IMR-90 (cell line): Measurements from ENCODE around the gene PGRMC1. TPM values are rescaled to one million over a fixed set of nuclear protein-coding genes. Genes with fewer than 3 reads are reported as not detected.
"Not testable (repeated sequence)": the region's sequence is repeated elsewhere in the genome, so short reads cannot be mapped to it uniquely, and the experiment has no call there.

Experiments
- ATAC-seq: fragments of 200-7000 bp; cut with Tn5 transposase; 2 replicates; pipeline ENCODE4 v1.9.1; 2020; ENCODE audit warnings: low read depth, mild to moderate bottlenecking, moderate library complexity
- BruUV-seq: library from RNA; stranded (reverse); fragments of 400-500 nt; replicated peaks from 2 replicates; lab custom pipeline; 2021; lab: Mats Ljungman, UMichigan
- CTCF ChIA-PET: fragments of 300-600 bp; formaldehyde crosslinking; extraction: SDS; loops from one replicate; lab custom pipeline; 2021; ENCODE audit warnings: antibody characterized with exemption; lab: Yijun Ruan, JAX
- POLR2A ChIA-PET: fragments of 300-600 bp; sonication (Branson Sonifier 250); formaldehyde crosslinking; loops from one replicate; lab custom pipeline; 2022; ENCODE audit warnings: antibody characterized with exemption; ENCODE audit not compliant: unreplicated experiment; lab: Charles Lee
- DNase-seq: peaks from one replicate; pipeline ENCODE4 v3.0.0; 2013
- H2AFZ ChIP-seq: replicated peaks from 2 replicates; pipeline ENCODE3; 2013; ENCODE audit warnings: low read length, mild to moderate bottlenecking; ENCODE audit not compliant: poor library complexity
- H2AK5ac ChIP-seq: 2 replicates; pipeline ENCODE4 v1.6.1; 2013; ENCODE audit warnings: low read depth, low read length, inconsistent platforms
- H2AK9ac ChIP-seq: replicated peaks from 2 replicates; pipeline ENCODE3; 2013; ENCODE audit warnings: mild to moderate bottlenecking, low read depth, low read length, moderate library complexity; ENCODE audit not compliant: poor library complexity
- H2BK120ac ChIP-seq: 2 replicates; pipeline ENCODE4 v1.6.1; 2013; ENCODE audit warnings: low read depth, low read length, inconsistent platforms
- H2BK15ac ChIP-seq: 3 replicates; pipeline ENCODE4 v1.6.1; 2013; ENCODE audit warnings: low read depth, low read length, inconsistent platforms
- H2BK20ac ChIP-seq: 2 replicates; pipeline ENCODE4 v1.6.1; 2013; ENCODE audit warnings: low read depth, mild to moderate bottlenecking, inconsistent platforms, low read length, moderate library complexity
- H2BK5ac ChIP-seq: 2 replicates; pipeline ENCODE4 v1.6.1; 2013; ENCODE audit warnings: mild to moderate bottlenecking, low read depth, low read length, inconsistent platforms; ENCODE audit not compliant: poor library complexity, severe bottlenecking
- H3K14ac ChIP-seq: replicated peaks from 2 replicates; pipeline ENCODE4 v1.6.1; 2013; ENCODE audit warnings: low read depth, low read length, inconsistent platforms
- H3K18ac ChIP-seq: 2 replicates; pipeline ENCODE4 v1.6.1; 2013; ENCODE audit warnings: low read depth, low read length, control low read depth
- H3K23ac ChIP-seq: 2 replicates; pipeline ENCODE4 v1.6.1; 2013; ENCODE audit warnings: low read depth, low read length, inconsistent platforms
- H3K27ac ChIP-seq: 2 replicates; pipeline ENCODE4 v1.5.1; 2013; ENCODE audit warnings: mild to moderate bottlenecking, control low read depth, low read length; ENCODE audit not compliant: insufficient read depth
- H3K27me3 ChIP-seq: 2 replicates; pipeline ENCODE4 v1.6.1; 2013; ENCODE audit warnings: low read length; ENCODE audit not compliant: control insufficient read depth, insufficient read depth
- H3K36me3 ChIP-seq: 2 replicates; pipeline ENCODE4 v1.6.1; 2013; ENCODE audit warnings: low read length, mixed read lengths; ENCODE audit not compliant: control insufficient read depth, insufficient read depth
- H3K4ac ChIP-seq: 2 replicates; pipeline ENCODE4 v1.6.1; 2013; ENCODE audit warnings: low read depth, low read length, inconsistent platforms
- H3K4me1 ChIP-seq: 2 replicates; pipeline ENCODE4 v1.6.1; 2013; ENCODE audit warnings: low read length, mixed read lengths; ENCODE audit not compliant: control insufficient read depth, insufficient read depth
- H3K4me2 ChIP-seq: 2 replicates; pipeline ENCODE4 v1.6.1; 2013; ENCODE audit warnings: low read depth, mild to moderate bottlenecking, control low read depth, low read length, moderate library complexity
- H3K4me3 ChIP-seq: 2 replicates; pipeline ENCODE4 v1.5.1; 2013; ENCODE audit warnings: low read depth, mild to moderate bottlenecking, control low read depth, low read length, moderate library complexity; ENCODE audit not compliant: insufficient read depth
- H3K56ac ChIP-seq: 2 replicates; pipeline ENCODE4 v1.6.1; 2013; ENCODE audit warnings: low read length, inconsistent platforms; ENCODE audit not compliant: insufficient read depth; ENCODE audit errors: extremely low read depth
- H3K79me1 ChIP-seq, 2 experiments: 2 replicates each; pipeline ENCODE4 v1.6.1; 2013; ENCODE audit warnings: low read length in 2 of 2, inconsistent platforms in 1 of 2, low read depth in 1 of 2
- H3K9ac ChIP-seq: 2 replicates; pipeline ENCODE4 v1.6.1; 2013; ENCODE audit warnings: low read depth, low read length, control low read depth
- H3K9me1 ChIP-seq: 2 replicates; pipeline ENCODE4 v1.6.1; 2013; ENCODE audit warnings: low read length, inconsistent platforms; ENCODE audit not compliant: insufficient read depth
- H3K9me3 ChIP-seq: 2 replicates; pipeline ENCODE4 v1.6.1; 2013; ENCODE audit warnings: low read length; ENCODE audit not compliant: control insufficient read depth, insufficient read depth
- H4K20me1 ChIP-seq: 2 replicates; pipeline ENCODE4 v1.6.1; 2013; ENCODE audit warnings: low read length, inconsistent platforms; ENCODE audit not compliant: insufficient read depth
- H4K5ac ChIP-seq: 2 replicates; pipeline ENCODE4 v1.6.1; 2013; ENCODE audit warnings: mild to moderate bottlenecking, low read depth, low read length, control low read depth
- H4K8ac ChIP-seq, 2 experiments: 2 replicates each; pipeline ENCODE4 v1.6.1; 2013; ENCODE audit warnings: low read depth in 2 of 2, low read length in 2 of 2, control low read depth in 1 of 2, inconsistent platforms in 1 of 2
- H4K91ac ChIP-seq: 2 replicates; pipeline ENCODE4 v1.6.1; 2013; ENCODE audit warnings: low read depth, low read length, inconsistent platforms; ENCODE audit not compliant: insufficient read depth
- CEBPB ChIP-seq: IDR thresholded peaks from 2 replicates; pipeline ENCODE4 v1.6.1; 2012; ENCODE audit warnings: low read depth, low read length, improper control_type of control experiment
- MXI1 ChIP-seq: IDR thresholded peaks from 2 replicates; pipeline ENCODE4 v1.6.1; 2012; ENCODE audit warnings: low read depth, mild to moderate bottlenecking, low read length, moderate library complexity, borderline replicate concordance
- NFE2L2 ChIP-seq: fragments of 150-350 bp; IDR thresholded peaks from 2 replicates; pipeline ENCODE4 v1.6.1; 2016; ENCODE audit warnings: low read depth, mild to moderate bottlenecking, low read length
- SMC3 ChIP-seq: fragments of 150-350 bp; IDR thresholded peaks from 2 replicates; pipeline ENCODE4 v1.6.1; 2016; ENCODE audit warnings: low read depth, mild to moderate bottlenecking, antibody characterized with exemption, low read length, moderate library complexity
- WGBS, 2 experiments: methylation state at CpG; one replicate each; pipeline versions ENCODE4 v1.1.5 to v1.1.7; 2013; ENCODE audit warnings: missing lambda C conversion rate in 2 of 2; ENCODE audit not compliant: insufficient read length in 1 of 2; ENCODE audit errors: extremely low coverage in 2 of 2; 5-methylcytosine and 5-hydroxymethylcytosine counted together
- dilution Hi-C: fragments of 300-500 bp; cut with HindIII; formaldehyde crosslinking; loops from one replicate; pipeline ENCODE4 v1.14.3; 2018; ENCODE audit warnings: low sequenced_read_pairs; ENCODE audit not compliant: unreplicated experiment
- in situ Hi-C: fragments of 300-500 bp; cut with MboI; formaldehyde crosslinking; loops from 3 replicates; pipeline ENCODE4 v1.14.3; 2019; ENCODE audit warnings: low sequenced_read_pairs, inconsistent platforms, mixed read lengths
- intact Hi-C: fragments of 100-400 bp; cut with micrococcal nuclease; formaldehyde crosslinking; loops from 2 replicates; pipeline ENCODE4 v1.10.0; 2022
- polyA plus RNA-seq, 3 experiments: library from polyadenylated mRNA; depleted of rRNA; stranded (reverse); fragments of >200 nt; gene quantifications; 2 replicates each; pipeline ENCODE4 v1.2.3, GENCODE V29; 2012; ENCODE audit warnings: low replicate concordance in 1 of 3
- total RNA-seq: library from RNA; depleted of rRNA; stranded (reverse); fragments of >200 nt; gene quantifications from 2 replicates; pipeline ENCODE4 v1.2.3, GENCODE V29; 2012
- TF ChIP-seq, protein P1 (sequence below): fragments of 150-350 bp; IDR thresholded peaks from 2 replicates; pipeline ENCODE4 v1.6.1; 2017; ENCODE audit warnings: mild to moderate bottlenecking, antibody characterized with exemption, low read length, low read depth

PGRMC1 gene
- total and polyA plus RNA-seq, 2 of the 4 experiments (the other 2 are of a cell fraction), result 58.5 to 75.3 TPM

GRCh38 chrX:119206203-119206602, 29.9 kb upstream of the PGRMC1 start:
- dilution Hi-C loops, result no loop called here
- DNase-seq (no peak), ATAC-seq (no peak)
- in situ Hi-C loops, result no loop called here
- Histone ChIP-seq H3K4ac (no peak overlapping the region), H3K27me3 (peaks cover 2% of the 10 kb centered on the region), H2BK20ac (no peak overlapping the region), H3K9me1 (no peaks in the 10 kb centered on the region), H2BK15ac (no peak overlapping the region), H3K18ac (no peak overlapping the region), H3K79me1 (no peaks in the 10 kb centered on the region), H3K4me2 (no peak overlapping the region), H4K91ac (no peak overlapping the region), H2AK5ac (no peak overlapping the region), H3K9ac (no peak overlapping the region), H3K27ac (no peak overlapping the region), H4K5ac (no peak overlapping the region), H3K4me3 (no peak overlapping the region), H2BK120ac (no peak overlapping the region), H4K20me1 (no peaks in the 10 kb centered on the region), H3K14ac (no peak overlapping the region), H3K23ac (no peak overlapping the region), H3K9me3 (no peaks in the 10 kb centered on the region), H4K8ac (no peak overlapping the region), H3K4me1 (no peaks in the 10 kb centered on the region), H2BK5ac (no peak overlapping the region), H2AK9ac (no peak overlapping the region), H2AFZ (no peak overlapping the region), H3K36me3 (no peaks in the 10 kb centered on the region), H3K56ac (no peak overlapping the region)
- intact Hi-C loops, result no loop called here
- ChIA-PET CTCF (no interaction called here), POLR2A (no interaction called here)
- WGBS, 2 experiments, result 38% methylated on average over 2 of the region's 5 CpGs; no CpG with 5 or more reads in 1 of the 2 experiments
- TF ChIP-seq MXI1 (no peak), SMC3 (no peak), CEBPB (0 out of 2 replicates have a peak, but pooled peaks have one; percentile 37), NFE2L2 (no peak)
- TF ChIP-seq, protein P1, sequence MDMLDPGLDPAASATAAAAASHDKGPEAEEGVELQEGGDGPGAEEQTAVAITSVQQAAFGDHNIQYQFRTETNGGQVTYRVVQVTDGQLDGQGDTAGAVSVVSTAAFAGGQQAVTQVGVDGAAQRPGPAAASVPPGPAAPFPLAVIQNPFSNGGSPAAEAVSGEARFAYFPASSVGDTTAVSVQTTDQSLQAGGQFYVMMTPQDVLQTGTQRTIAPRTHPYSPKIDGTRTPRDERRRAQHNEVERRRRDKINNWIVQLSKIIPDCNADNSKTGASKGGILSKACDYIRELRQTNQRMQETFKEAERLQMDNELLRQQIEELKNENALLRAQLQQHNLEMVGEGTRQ, result no peak
- BruUV-seq, result no TSS peak

GRCh38 chrX:119207483-119207882, 28.6 kb upstream of the PGRMC1 start:
- H2BK20ac ChIP-seq, H3K27me3 ChIP-seq, H3K18ac ChIP-seq, H2AK9ac ChIP-seq, H3K23ac ChIP-seq, H3K9me3 ChIP-seq, H2AK5ac ChIP-seq, ATAC-seq, H3K9me1 ChIP-seq, H3K4me3 ChIP-seq, H2AFZ ChIP-seq, H3K56ac ChIP-seq, H4K8ac ChIP-seq, H3K4ac ChIP-seq, H3K9ac ChIP-seq, H2BK120ac ChIP-seq, CTCF ChIA-PET, H2BK15ac ChIP-seq, H3K36me3 ChIP-seq, H3K79me1 ChIP-seq, H3K4me1 ChIP-seq, POLR2A ChIA-PET, H3K14ac ChIP-seq, intact Hi-C loops, DNase-seq, H4K5ac ChIP-seq, BruUV-seq, dilution Hi-C loops, H2BK5ac ChIP-seq, in situ Hi-C loops, H4K91ac ChIP-seq, H3K27ac ChIP-seq, H4K20me1 ChIP-seq, H3K4me2 ChIP-seq: not testable (repeated sequence)
- WGBS, 2 experiments, result 77% methylated on average over 3 of the region's 10 CpGs; no CpG with 5 or more reads in 1 of the 2 experiments
